Measurements from ENCODE around the gene FAM167B. TPM values are rescaled to one million over a fixed set of nuclear protein-coding genes. Genes with fewer than 3 reads are reported as not detected.
A peak's percentile ranks its signal among the peaks of the same experiment; 100 is the strongest.
"Not testable (repeated sequence)": the region's sequence is repeated elsewhere in the genome, so short reads cannot be mapped to it uniquely, and the experiment has no call there.

The FAM167B gene
- total RNA-seq, 3 donors from 2014 or later = 3.4 to 5.5 (median 5.5) TPM

DNA sequence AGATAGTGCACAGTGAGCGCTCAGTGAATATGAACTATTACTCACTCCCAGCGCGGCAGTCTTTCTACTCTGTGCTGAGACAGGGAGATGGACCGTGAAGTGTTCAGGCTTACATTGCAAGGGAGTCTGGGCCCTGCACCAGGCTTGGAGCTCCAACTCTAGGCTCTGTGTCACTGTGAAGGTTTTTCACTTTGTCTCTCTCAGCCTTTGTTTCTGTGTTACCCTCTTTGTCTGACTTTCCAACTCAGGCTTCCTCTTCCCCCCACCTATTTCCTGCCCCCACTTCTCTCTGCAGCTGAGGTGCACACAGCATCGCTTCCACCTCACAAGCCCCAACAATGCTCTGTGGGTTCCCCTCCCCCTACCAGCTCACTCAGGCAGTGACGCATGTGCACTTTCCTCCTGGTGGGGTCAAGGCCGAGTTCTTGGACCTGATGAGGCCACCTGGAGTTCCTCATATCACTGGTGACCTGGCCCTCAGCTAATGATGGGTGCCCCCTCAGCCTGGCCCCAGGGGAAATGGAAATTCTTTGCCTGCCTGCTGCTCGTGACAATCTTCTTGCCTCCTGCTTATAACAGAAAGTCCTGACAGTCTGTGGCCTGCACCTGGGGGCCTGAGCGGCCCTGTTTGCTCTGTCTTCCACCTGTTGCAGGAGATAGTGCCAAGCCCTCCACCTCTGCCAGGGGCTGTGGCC lies 3.0 kb downstream of the FAM167B start:
- intact Hi-C loops (cut with DNase I, micrococcal nuclease) = no loop called here
- TF ChIP-seq, protein P1, sequence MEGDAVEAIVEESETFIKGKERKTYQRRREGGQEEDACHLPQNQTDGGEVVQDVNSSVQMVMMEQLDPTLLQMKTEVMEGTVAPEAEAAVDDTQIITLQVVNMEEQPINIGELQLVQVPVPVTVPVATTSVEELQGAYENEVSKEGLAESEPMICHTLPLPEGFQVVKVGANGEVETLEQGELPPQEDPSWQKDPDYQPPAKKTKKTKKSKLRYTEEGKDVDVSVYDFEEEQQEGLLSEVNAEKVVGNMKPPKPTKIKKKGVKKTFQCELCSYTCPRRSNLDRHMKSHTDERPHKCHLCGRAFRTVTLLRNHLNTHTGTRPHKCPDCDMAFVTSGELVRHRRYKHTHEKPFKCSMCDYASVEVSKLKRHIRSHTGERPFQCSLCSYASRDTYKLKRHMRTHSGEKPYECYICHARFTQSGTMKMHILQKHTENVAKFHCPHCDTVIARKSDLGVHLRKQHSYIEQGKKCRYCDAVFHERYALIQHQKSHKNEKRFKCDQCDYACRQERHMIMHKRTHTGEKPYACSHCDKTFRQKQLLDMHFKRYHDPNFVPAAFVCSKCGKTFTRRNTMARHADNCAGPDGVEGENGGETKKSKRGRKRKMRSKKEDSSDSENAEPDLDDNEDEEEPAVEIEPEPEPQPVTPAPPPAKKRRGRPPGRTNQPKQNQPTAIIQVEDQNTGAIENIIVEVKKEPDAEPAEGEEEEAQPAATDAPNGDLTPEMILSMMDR (IDR thresholded peaks at IDR 0.05) = no peak
- H3K36me3 ChIP-seq (ENCODE audit: low read depth) = no peaks in the 10 kb centered on the region
- no peaks in the 10 kb centered on the region for H3K9me3 ChIP-seq
- peaks cover 12% of the 10 kb centered on the region for H3K4me1 ChIP-seq (ENCODE audit: low read depth)
- DNase-seq (peak; percentile 61 to 85 (median 69)), ATAC-seq (peak; percentile 73)
- no peak overlapping the region for H3K4me3 ChIP-seq

DNA sequence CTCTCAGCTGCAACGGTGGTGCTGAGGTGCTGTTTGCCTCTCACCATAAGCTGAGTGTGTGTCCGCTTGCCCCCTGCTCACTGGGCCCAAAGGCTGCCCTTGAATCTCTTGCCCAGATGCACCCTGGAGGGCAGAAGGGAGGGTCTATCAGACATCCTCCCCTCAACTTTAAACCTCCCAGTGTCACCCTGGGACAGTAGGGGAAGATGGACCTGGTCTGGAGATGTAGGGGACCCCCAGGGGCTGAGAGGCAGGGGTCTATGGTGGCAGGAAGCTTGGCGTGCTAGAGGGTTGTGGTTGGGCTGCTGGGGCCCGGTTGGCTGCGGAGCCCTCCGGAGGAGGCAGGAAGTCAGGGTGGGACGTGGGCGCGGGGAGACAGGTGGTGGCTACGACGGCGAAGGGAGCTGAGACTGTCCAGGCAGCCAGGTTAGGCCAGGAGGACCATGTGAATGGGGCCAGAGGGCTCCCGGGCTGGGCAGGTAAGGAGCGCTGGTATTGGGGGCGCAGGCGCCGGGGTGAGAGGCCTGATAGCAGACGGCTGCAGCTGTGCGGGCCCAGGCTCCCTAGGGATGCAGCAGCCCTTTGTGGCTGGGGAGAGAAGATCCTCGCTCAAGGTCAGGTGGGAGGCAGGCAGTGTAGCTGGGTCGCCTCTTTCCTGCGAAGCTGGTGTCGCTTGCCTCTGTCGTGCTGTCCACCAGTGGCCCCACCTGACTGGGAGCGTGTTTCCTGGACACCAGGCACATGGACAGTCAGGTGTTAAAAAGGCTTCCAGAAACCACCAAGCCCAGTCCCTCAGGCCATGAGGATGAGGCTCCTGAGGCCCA lies 4.1 kb downstream of the FAM167B start, which contains the start of gene LCK:
Gene LCK (plus strand): TSS at position 373 of the 824 bp plus-strand sequence. CDS start 23,065 bp downstream, outside the sequence.
- DNase-seq (peak; percentile 34 to 85 (median 65)), ATAC-seq (peak; percentile 48)
- Histone ChIP-seq H3K4me1 (ENCODE audit: low read depth) (peaks cover 12% of the 10 kb centered on the region), H3K36me3 (ENCODE audit: low read depth) (no peaks in the 10 kb centered on the region), H3K4me3 (no peak within 1 kb of the TSS), H3K9me3 (no peaks in the 10 kb centered on the region)
- intact Hi-C loops (cut with DNase I, micrococcal nuclease) = no loop called here
- TF ChIP-seq, protein P1 (IDR thresholded peaks at IDR 0.05) = no peak

DNA sequence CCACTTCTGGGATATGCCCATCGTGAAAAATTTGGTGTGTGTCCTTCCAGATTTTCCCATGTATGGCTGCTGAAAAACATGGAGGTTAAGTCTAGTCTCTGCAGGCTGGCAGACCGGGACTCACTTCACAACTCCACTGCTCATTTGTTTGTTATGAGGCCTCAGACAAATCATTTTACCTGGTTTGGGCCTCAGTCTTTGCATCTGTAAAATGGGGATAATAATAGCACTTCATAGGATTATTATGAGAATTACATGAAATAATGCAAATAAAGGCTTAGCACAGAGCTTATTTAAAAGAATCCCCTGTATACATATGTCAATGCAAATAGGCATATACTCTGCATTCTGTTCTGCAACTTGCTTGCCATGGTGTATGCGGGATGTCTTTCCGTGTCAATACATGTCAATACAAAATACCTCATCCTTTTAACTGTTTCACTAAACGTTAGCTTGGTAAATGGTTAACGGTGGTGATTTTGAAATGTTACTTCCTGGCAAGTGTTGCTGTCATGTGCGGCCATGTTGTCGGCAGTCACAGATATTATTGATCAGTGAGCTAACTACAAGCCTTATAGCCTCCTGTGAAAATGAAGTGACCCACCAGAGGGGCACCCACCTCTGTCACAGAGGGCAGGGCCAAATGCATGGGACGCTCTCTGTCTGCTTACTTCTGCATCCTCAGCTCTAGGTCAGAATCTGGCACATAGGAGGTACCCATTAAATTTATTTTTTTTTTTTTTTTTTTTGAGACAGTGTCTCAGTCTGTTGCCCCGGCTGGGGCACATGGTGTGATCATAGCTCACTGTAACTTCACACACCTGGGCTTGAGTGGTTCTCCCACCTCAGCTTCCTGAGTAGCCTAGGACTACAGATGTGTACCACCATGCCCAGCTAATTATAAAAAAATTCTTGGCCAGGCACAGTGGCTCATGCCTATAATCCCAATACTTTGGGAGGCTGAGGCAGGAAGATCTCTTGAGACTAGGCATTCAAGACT lies 8.3 kb downstream of the FAM167B start:
- H3K36me3 ChIP-seq (ENCODE audit: low read depth) = no peaks in the 10 kb centered on the region
- intact Hi-C loops (cut with DNase I, micrococcal nuclease) = no loop called here
- no peaks in the 10 kb centered on the region for H3K4me1 ChIP-seq (ENCODE audit: low read depth)
- no peaks in the 10 kb centered on the region for H3K9me3 ChIP-seq
- TF ChIP-seq, protein P1 (IDR thresholded peaks at IDR 0.05) = no peak
- DNase-seq (no peak), ATAC-seq (no peak)
- H3K4me3 ChIP-seq = no peak overlapping the region

DNA sequence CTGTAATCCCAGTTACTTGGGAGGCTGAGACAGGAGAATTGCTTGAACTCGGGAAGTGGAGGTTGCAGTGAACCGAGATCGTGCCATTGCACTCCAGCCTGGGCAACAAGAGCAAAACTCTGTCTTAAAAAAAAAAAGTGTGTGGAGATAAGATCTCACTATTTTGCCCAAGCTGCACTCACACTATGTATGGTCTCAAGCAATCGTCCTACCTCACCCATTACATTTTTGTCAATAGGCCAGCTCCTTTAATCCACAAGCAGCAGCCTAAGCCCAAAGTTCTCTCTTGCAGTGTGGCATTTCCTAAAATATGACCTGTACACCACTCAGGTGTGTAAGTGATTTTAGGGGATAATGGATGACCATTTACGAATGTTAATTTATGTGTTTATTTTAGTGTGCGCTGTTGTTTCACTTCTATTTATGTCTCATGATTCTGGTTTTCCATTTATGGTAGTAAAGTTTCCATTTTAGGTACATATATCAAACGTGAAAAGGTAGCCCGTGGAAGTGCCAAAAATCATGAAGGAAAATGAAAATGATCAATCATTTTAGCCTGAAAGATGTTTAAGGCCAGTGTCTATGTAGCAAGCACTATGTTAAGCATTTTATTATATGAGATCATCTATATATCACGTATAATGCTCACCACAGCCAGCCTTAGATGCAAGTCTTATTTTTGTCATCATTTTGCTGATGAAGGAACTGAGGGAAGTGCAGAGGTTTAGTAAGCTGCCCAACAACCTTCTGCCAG lies 9.6 kb downstream of the FAM167B start:
- Histone ChIP-seq H3K36me3 (ENCODE audit: low read depth) (no peaks in the 10 kb centered on the region), H3K4me1 (ENCODE audit: low read depth) (no peaks in the 10 kb centered on the region), H3K4me3 (no peak overlapping the region), H3K9me3 (no peaks in the 10 kb centered on the region)
- DNase-seq = no peak
- no peak for ATAC-seq
- intact Hi-C loops (cut with DNase I, micrococcal nuclease) = no loop called here
- TF ChIP-seq, protein P1 (IDR thresholded peaks at IDR 0.05) = no peak

DNA sequence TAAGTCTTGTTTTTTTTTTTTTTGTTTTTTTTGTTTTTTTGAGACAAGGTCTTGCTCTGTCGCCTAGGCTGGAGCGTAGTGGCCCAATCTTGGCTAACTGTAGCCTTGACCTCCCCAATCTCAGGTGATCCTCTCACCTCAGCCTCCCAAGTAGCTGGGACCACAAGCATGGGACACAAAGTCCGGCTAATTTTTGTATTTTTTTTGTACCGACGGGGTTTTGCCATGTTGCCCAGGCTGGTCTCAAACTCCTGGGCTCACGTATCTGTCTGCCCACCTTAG lies 10.1 kb downstream of the FAM167B start:
- Histone ChIP-seq H3K4me1 (ENCODE audit: low read depth) (no peaks in the 10 kb centered on the region), H3K36me3 (ENCODE audit: low read depth) (no peaks in the 10 kb centered on the region), H3K4me3 (no peak overlapping the region), H3K9me3 (no peaks in the 10 kb centered on the region)
- intact Hi-C loops (cut with DNase I, micrococcal nuclease) = no loop called here
- TF ChIP-seq, protein P1 (IDR thresholded peaks at IDR 0.05) = no peak
- DNase-seq (no peak), ATAC-seq (no peak)

DNA sequence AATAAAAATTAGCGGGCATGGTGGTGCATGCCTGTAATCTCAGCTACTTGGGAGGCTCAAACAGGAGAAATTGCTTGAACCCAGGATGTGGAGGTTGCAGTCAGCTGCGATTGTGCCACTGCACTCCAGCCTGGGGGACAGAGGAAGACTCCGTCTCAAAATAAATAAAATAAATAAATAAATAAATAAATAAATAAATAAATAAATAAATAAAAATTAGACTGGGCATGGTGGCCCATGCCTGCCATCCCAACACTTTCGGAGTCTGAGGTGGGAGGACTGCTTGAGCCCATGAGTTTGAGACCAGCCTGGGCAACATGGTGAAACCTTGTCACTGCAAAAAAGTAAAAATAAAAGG lies 16.2 kb downstream of the FAM167B start:
- ATAC-seq; intact Hi-C loops (cut with DNase I, micrococcal nuclease); H3K4me3 ChIP-seq: not testable (repeated sequence)

More for the DNA sequence above, 16.2 kb downstream of the FAM167B start:
- H3K36me3 ChIP-seq (ENCODE audit: low read depth); DNase-seq; H3K9me3 ChIP-seq; H3K4me1 ChIP-seq (ENCODE audit: low read depth): not testable (repeated sequence)

Data from mucosa of descending colon (tissue), 3 donors.